HG03060 (cell line): Measurements from ENCODE around the gene PDE6C.

Source experiments
- ATAC-seq: cut with Tn5 transposase; IDR thresholded peaks from one replicate; pipeline ENCODE4 v1.9.1; 2021; ENCODE audit warnings: low read depth, moderate number of reproducible peaks; ENCODE audit not compliant: unreplicated experiment

Gene PDE6C

GRCh38 chr10:93628858-93629257 lies 16.5 kb downstream of the PDE6C start:
- no peak for ATAC-seq

- ATAC-seq: no peak
These were observed 17.4 kb downstream of the PDE6C start for GRCh38 chr10:93629647-93630305.

DNA sequence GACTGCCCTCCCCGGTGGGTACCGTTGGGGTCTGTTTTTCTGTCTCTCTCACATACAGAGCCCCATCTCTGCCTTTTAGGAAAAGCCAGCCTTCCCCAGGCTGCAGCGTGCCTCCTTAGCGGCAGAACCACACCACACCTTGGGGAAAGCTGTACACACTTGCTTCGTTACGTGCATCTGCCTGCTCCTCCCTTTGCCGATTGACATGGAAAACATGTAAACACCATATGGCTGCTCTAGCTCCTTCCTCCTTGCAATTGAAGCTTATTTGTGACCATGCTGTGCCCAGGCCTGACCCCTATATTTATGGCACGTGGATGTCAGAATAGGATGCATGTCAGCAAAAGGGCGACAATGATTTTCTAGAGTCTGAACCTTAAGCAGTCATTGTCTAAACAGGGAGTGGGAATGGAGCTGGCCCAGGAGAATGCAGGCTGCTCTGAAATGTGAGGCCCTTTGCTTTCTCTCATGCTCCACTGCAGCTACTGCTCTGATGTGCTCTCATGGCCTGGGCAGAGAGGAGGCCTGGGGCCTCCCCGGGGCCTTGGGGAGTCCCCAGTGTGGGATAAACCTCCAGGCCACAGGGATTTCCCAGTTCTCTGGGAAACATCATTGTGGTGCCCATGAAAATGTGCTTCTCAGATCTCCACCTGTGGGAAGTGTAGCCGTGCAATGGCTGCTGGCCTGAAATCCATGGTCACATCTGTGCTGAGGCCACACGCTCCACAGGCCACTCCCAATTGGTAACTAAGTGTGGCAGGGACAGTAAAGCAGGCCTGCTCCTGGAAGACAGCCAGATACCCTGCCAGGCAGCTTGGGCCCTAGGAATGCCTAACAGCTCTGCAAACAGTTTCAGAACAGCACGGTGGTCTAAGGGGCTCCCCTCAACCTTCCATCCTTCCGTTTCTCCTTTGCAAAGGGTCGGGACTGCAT lies 18.6 kb downstream of the PDE6C start:
- no peak for ATAC-seq

DNA sequence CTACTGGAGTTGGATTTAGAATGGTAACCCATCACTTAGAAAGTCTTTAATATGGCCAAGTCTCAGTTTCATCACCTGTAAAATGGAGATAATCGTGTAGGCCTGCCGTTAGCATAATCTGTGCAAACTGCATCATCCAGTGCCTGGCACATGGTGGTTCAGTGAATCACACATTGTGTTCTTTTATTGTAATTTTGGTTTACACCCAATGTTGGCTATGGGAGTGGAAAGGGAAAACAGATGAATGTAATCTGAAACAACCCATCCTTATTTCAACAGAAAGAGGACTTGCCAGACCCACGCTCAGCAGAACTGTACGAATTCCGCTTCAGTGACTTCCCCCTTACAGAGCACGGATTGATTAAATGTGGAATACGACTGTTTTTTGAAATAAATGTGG lies 27.5 kb downstream of the PDE6C start:
- no peak for ATAC-seq

DNA sequence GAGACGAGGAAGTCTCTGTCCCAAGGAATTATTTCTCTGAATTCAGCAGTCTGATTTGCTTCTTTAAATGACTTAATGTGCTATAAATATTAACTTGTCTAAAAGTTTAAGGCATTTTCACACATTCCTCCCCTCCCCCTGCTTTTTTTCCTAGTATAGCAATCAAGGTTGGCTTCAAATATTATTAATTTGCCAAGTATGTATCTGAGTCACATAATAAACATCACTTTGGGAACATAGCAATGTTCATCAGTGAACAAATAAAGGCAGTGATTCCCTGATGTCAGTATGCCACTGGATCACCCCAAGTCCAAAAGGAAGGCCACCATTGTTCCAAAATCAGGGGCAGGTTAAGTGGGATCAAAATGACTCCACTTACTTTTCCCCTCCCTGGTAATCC lies 40.5 kb downstream of the PDE6C start:
- ATAC-seq: no peak

GRCh38 chr10:93654201-93654600 lies 41.9 kb downstream of the PDE6C start:
- ATAC-seq: no peak

DNA sequence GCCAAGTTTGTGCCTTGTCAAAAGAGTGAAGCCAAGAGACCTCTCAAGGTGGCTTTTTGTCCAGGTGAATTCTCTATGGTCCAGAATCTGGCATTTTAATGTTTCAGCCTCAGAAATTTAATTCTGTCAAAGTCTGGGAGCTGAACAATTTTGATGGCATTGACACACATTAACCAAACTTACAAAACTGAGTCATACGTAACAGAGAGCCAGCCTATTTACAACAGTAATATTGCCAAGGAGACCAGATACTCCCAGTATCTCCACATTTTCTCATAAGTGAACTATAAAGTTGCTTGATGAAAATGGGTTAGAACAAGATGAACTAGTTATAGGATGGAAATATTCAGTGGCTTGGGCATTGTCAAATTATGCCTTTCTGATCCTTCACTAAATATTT lies 43.8 kb downstream of the PDE6C start:
- no peak for ATAC-seq

DNA sequence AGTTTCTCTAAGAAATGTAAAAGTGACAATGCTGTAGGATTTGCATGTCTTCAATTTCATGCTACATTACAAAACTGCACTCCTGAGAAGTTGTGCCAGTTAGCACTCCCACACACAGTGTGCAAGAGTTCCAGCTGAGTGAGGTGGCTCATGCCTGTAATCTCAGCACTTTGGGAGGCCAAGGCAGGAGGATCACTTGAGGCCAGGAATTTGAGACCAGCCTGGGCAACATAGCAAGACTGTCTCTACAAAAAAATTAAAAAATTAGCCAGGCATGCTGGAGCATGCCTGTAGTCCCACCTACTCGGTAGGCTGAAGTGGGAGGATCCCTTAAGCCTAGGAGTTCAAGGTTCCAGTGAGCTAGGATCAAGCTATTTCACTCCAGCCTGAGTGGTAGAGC lies 45.4 kb downstream of the PDE6C start:
- no peak for ATAC-seq

GRCh38 chr10:93666030-93666429 lies 53.7 kb downstream of the PDE6C start:
- no peak for ATAC-seq

GRCh38 chr10:93667795-93668194 lies 55.5 kb downstream of the PDE6C start:
- no peak for ATAC-seq

- no peak for ATAC-seq
These were observed 58.0 kb downstream of the PDE6C start for GRCh38 chr10:93670372-93670771.

- ATAC-seq: no peak
These were observed 58.7 kb downstream of the PDE6C start for GRCh38 chr10:93671042-93671441.

GRCh38 chr10:93672022-93672678 lies 59.8 kb downstream of the PDE6C start:
- no peak for ATAC-seq

DNA sequence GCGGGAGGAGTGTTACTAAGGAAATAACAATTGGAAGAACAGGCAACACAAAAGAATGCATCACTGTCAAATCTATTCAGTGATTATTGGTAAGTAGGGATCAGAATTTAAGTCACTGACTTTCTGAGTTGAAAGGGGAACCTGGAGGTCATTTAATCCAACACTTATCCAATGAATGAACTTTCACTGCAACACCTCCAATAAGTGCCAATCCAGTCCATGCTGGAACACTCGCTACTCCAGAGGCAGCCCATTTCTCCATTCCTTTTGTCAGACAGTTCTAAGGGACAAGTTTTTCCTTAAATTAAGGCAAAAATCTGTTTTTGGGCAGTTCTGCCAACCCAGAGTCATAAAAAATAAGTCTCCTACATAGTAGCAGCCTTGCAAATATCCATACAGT lies 60.6 kb downstream of the PDE6C start:
- ATAC-seq: no peak

- no peak for ATAC-seq
These were observed 61.5 kb downstream of the PDE6C start for GRCh38 chr10:93673791-93674190.

DNA sequence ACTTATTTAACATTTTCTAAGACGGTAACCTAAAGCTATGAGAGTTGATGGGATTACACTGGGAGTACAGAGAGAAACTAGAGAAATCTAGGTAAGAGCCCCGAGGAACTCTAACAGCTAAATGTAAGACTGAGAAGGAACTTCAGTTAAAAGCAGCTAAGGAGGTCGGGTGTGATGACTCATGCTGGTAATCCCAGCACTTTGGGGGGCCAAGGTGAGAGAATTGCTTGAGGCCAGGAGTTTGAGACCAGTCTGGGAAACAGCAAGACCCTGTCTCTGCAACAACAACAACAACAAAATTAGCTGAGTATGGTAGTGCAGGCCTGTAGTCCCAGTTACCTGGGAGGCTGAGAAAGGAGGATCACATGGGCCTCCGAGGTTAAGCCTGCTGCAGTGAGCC lies 66.0 kb downstream of the PDE6C start:
- ATAC-seq: no peak

DNA sequence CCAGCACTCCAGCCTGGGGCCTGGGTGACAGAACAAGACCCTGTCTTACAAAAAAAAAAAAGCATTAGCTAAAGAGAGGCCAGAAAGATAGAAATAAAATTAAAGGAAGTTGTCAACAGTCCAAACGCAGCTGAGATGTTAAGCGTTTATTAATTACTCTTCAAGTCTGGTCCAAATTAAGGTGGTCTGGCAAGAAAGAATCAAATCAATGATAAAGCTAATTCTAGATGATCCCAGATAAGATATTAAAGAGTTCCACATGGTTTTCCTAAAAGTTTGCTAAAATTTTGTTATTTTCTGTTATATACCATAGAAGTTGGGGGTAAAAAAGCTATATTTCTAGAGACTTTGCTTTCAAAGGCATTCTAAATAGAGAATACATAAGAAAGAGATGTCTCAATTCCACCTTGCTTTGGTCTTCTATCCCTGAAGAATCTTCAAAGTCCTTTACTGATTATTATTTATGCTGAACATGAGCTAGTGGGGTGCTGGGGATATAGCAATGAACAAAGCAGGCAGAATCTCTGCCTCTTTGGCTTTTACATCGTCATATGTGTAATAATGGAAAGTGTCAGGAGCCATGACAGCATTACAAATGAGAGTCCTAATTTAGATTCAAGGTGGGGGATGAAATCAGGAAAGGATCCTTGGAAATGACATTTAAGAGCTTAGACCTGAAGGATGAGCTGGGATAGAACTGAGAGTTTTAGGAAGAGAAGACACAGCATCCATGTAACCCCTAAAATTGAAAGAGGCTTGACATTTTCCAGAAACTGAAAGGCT lies 66.7 kb downstream of the PDE6C start:
- no peak for ATAC-seq

DNA sequence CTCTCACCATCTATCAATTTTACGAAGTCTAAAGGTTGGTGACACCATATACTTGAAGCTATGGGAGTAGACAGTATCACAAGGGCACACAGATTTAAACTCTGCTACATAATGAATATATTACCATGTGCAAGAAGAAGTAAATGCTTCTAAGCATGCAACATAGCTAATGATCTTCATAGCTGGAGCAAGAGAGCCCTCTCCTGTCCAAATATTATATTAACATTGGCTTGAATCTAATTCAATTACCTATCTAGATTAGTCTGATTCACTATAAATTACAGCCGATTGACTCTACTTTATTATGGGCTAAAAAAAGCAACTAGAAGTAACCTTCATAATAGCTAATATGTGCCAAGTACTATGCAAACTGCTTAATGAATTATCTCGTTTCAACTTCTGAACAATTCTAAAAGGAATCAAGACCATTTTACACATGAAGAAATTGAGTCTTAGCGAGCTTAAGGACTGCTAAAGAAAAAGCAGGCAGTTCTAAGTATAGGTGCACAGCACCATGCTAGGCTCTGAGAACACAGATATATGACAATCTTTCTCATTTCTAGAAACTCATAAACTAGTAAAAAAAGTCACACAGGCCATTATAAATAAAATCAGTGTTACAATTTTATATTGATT lies 68.2 kb downstream of the PDE6C start:
- ATAC-seq: no peak

GRCh38 chr10:93687737-93688136 lies 75.4 kb downstream of the PDE6C start:
- no peak for ATAC-seq

DNA sequence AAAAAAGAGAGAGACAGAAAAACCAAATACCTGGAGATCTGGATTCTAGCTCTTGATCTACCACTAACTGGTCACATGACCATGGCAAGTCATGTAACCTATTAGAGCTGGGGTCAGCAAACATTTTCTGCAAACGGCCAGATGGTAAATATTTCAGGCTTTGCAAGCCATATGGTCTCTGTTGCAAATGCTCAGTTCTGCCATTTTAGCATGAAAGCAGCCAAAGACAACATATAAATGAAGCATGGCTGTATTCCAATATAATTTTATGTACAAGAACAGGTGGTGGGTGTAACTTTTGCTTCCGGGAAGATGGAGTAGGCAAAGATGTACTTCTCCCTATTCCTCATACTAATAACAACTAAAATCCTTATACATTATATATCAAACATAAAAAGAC lies 83.4 kb downstream of the PDE6C start:
- no peak for ATAC-seq
